ENCODE data around the gene ABCA8.

The ABCA8 gene

GRCh38 chr17:68821860-68822696, 133.1 kb downstream of the ABCA8 start:
- DNase-seq = no peak

DNA sequence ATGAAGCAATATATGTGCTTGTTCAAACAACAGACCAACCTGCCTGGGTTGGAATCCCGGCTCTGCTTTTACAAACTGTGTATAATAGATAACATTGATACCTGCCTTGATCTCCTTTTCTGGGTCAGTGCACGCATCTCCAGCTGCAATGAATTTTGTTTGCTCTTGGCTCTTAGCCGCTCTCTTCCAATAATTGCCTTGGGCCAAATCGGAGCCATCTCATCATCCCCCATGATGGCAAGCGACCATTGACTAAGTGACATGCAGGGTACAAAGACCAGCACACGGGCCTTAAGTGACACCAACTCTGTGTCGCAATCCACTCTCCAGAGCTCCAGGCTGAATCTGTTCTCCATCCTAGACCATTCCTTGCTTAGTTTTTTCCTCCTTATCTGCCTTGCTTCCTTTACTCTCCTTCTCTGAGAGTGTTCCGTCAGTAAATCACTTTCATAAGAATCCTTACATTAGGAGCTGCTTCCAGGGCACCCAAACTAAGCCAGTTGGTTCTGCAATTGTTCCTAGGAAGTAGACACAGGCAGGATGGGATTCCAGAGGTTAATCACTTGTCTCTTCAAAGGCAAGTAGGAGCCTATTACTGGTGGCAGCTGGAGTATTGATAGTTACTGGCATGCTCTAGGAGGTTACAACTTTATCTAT, 134.2 kb downstream of the ABCA8 start:
- DNase-seq = no peak

GRCh38 chr17:68820476-68820824, 134.7 kb downstream of the ABCA8 start:
- DNase-seq = no peak

DNA sequence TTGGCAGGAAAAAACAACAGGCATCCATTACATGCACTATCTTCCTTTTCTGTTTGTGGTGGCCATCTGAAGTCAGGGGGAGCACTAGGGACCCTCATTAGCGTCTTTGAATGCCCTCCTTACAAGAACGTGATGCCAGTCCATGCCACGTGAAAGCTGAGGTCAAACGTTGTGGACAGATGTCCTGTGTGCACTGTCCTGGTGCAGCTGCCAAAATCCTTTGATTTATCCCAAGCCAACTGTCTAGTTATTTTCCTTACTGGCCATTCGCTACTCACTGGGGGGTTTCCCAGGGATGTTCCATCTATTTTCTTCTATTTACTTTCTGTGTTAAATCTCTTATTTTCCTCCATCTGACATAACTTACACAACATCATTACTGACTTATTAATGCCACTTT, 135.7 kb downstream of the ABCA8 start:
- no peak for DNase-seq
